GM12874 (cell line): ENCODE measurements around the gene TNS1.

Source experiments
- CTCF ChIP-seq: IDR thresholded peaks from 2 replicates; pipeline ENCODE4 v1.5.1; 2011; ENCODE audit warnings: low read depth, mild to moderate bottlenecking, control low read depth, low read length, moderate library complexity; ENCODE audit not compliant: insufficient read depth

The TNS1 gene

GRCh38 chr2:218002845-218003180, at the start of gene TNS1:
TNS1 (minus strand) TSS chr2:218002995; CDS start chr2:218002872, 123 bp downstream.
- no peak for TF ChIP-seq CTCF

- TF ChIP-seq CTCF: no peak
Measured at GRCh38 chr2:218051903-218052302, 49.1 kb upstream of the TNS1 start.

- no peak for TF ChIP-seq CTCF
Measured at GRCh38 chr2:218047536-218048225, 44.9 kb upstream of the TNS1 start.

- TF ChIP-seq CTCF: no peak
Measured at GRCh38 chr2:218046238-218046637, 43.4 kb upstream of the TNS1 start.

GRCh38 chr2:218043701-218044109, 40.9 kb upstream of the TNS1 start:
- no peak for TF ChIP-seq CTCF

GRCh38 chr2:218043100-218043499, 40.3 kb upstream of the TNS1 start:
- no peak for TF ChIP-seq CTCF

GRCh38 chr2:218041302-218042168, 38.7 kb upstream of the TNS1 start:
- TF ChIP-seq CTCF: no peak
